Suprapubic skin (tissue), 4 donors: ENCODE data around the gene DSCAML1. TPM values are rescaled to one million over a fixed set of nuclear protein-coding genes. Genes with fewer than 3 reads are reported as not detected.

ENCODE experiments used
- DNase-seq, 2 donors: peaks; one replicate each; pipeline ENCODE4 v3.0.0-alpha.2; 2019; ENCODE audit warnings: low spot score in 2 of 2
- H3K27ac ChIP-seq: fragments of 200-600 bp; sonication (generic); one replicate; pipeline ENCODE4 v1.5.1; 2019
- H3K27me3 ChIP-seq: fragments of 200-600 bp; sonication (generic); one replicate; pipeline ENCODE4 v1.5.1; 2019
- H3K36me3 ChIP-seq: fragments of 200-600 bp; sonication (generic); one replicate; pipeline ENCODE4 v1.5.1; 2019
- H3K4me1 ChIP-seq: fragments of 200-600 bp; sonication (generic); one replicate; pipeline ENCODE4 v1.5.1; 2019
- H3K4me3 ChIP-seq: fragments of 200-600 bp; sonication (generic); one replicate; pipeline ENCODE4 v1.5.1; 2019; ENCODE audit warnings: mild to moderate bottlenecking
- H3K9me3 ChIP-seq: fragments of 200-600 bp; sonication (generic); one replicate; pipeline ENCODE4 v1.5.1; 2019
- EP300 ChIP-seq: sonication (generic); formaldehyde crosslinking; IDR thresholded peaks from one replicate; pipeline ENCODE4 v1.6.1; 2017; ENCODE audit warnings: antibody characterized with exemption
- POLR2A ChIP-seq, 2 donors: fragments of 450-650 bp; IDR thresholded peaks; one replicate each; pipeline ENCODE4 v1.6.1; 2017; ENCODE audit warnings: antibody characterized with exemption in 2 of 2, mild to moderate bottlenecking in 2 of 2, moderate library complexity in 2 of 2
- POLR2AphosphoS5 ChIP-seq, 3 donors: sonication (generic); formaldehyde crosslinking; IDR thresholded peaks; one replicate each; pipeline ENCODE4 v1.6.1; 2017; ENCODE audit warnings: antibody characterized with exemption in 3 of 3
- WGBS: methylation state at CpG from one replicate; pipeline ENCODE4 v1.1.5; 2018; 5-methylcytosine and 5-hydroxymethylcytosine counted together
- total RNA-seq, 4 donors: library from RNA; depleted of rRNA; stranded (reverse); fragments of >200 nt; gene quantifications; one replicate each; pipeline ENCODE4 v1.1.0, GENCODE V29; 2016
- TF ChIP-seq, protein P1 (sequence below), 2 donors: fragments of 200-600 bp in 1 of 2; fragments of 450-650 bp in 1 of 2; sonication (generic) in 1 of 2; IDR thresholded peaks; one replicate each; pipeline ENCODE4 v1.5.1; 2016 to 2019; ENCODE audit warnings: antibody characterized with exemption in 2 of 2, mild to moderate bottlenecking in 1 of 2, moderate library complexity in 1 of 2

The DSCAML1 gene
- total RNA-seq, 4 donors from 2014 or later, result 0.11 to 0.24 (median 0.21) TPM; not detected in 1

DNA sequence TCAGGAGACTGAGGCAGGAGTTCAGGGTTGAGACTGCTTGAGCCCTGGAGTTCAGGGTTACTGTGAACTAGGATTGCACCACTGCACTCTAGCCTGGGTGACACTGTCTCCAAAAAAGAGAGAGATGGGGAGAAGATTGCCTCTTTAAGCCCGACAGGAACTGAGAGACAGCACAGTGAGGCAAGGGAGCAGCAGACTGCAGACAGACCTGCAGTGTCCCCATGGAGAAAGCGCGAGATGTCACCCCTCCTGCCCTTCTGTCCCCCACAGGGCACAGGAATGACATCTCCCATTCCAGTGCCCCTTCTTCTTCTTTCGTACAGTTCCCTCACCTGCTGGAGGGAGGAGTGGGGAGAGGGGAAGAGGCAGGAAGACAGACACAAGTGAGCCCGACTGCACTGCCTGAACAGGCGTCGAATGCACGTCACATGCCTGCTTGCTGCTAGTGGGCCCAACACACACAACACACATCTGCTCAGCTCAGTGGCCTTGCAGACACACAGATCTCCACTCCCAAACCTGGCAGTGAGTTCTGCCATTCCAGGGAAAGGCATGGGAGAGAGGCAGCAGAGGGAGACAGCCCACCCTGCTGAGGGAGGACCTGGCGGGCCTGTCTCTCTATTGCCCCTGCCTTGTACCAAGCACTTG, 167.0 kb downstream of the DSCAML1 start:
- H3K9me3 ChIP-seq, result no peaks in the 10 kb centered on the region
- H3K27me3 ChIP-seq, result no peaks in the 10 kb centered on the region
- DNase-seq, result no peak
- no peaks in the 10 kb centered on the region for H3K36me3 ChIP-seq
- H3K4me3 ChIP-seq, result no peak overlapping the region
- TF ChIP-seq EP300 (no peak), POLR2AphosphoS5 (IDR thresholded peaks at IDR 0.05) (no peak), POLR2A (IDR thresholded peaks at IDR 0.05) (no peak)
- TF ChIP-seq, protein P1, sequence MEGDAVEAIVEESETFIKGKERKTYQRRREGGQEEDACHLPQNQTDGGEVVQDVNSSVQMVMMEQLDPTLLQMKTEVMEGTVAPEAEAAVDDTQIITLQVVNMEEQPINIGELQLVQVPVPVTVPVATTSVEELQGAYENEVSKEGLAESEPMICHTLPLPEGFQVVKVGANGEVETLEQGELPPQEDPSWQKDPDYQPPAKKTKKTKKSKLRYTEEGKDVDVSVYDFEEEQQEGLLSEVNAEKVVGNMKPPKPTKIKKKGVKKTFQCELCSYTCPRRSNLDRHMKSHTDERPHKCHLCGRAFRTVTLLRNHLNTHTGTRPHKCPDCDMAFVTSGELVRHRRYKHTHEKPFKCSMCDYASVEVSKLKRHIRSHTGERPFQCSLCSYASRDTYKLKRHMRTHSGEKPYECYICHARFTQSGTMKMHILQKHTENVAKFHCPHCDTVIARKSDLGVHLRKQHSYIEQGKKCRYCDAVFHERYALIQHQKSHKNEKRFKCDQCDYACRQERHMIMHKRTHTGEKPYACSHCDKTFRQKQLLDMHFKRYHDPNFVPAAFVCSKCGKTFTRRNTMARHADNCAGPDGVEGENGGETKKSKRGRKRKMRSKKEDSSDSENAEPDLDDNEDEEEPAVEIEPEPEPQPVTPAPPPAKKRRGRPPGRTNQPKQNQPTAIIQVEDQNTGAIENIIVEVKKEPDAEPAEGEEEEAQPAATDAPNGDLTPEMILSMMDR (IDR thresholded peaks at IDR 0.05), result no peak
- H3K27ac ChIP-seq, result no peak overlapping the region
- no peaks in the 10 kb centered on the region for H3K4me1 ChIP-seq
- WGBS, result 98% methylated on average over 9 of the region's 9 CpGs

- Histone ChIP-seq H3K27me3 (no peaks in the 10 kb centered on the region), H3K4me3 (no peak overlapping the region), H3K9me3 (no peaks in the 10 kb centered on the region), H3K27ac (no peak overlapping the region), H3K4me1 (no peaks in the 10 kb centered on the region), H3K36me3 (no peaks in the 10 kb centered on the region)
- TF ChIP-seq EP300, result no peak
- TF ChIP-seq POLR2AphosphoS5 (IDR thresholded peaks at IDR 0.05), result no peak
- TF ChIP-seq POLR2A (IDR thresholded peaks at IDR 0.05), result no peak
- TF ChIP-seq, protein P1 (IDR thresholded peaks at IDR 0.05), result no peak
- 93% methylated on average over 6 of the region's 6 CpGs for WGBS
- DNase-seq, result no peak
Observed at GRCh38 chr11:117629146-117629545, 167.9 kb downstream of the DSCAML1 start.

GRCh38 chr11:117627259-117627658, 169.8 kb downstream of the DSCAML1 start:
- TF ChIP-seq, protein P1 (IDR thresholded peaks at IDR 0.05), result no peak
- no peak for TF ChIP-seq EP300
- TF ChIP-seq POLR2A (IDR thresholded peaks at IDR 0.05), result no peak
- no peak for TF ChIP-seq POLR2AphosphoS5 (IDR thresholded peaks at IDR 0.05)
- Histone ChIP-seq H3K4me3 (no peak overlapping the region), H3K4me1 (no peaks in the 10 kb centered on the region), H3K27ac (no peak overlapping the region), H3K9me3 (no peaks in the 10 kb centered on the region), H3K27me3 (peaks cover 3% of the 10 kb centered on the region), H3K36me3 (no peaks in the 10 kb centered on the region)
- peak in 1 of 2 donors; percentile 39 for DNase-seq
- 85% methylated on average over 13 of the region's 13 CpGs for WGBS

- Histone ChIP-seq H3K36me3 (no peaks in the 10 kb centered on the region), H3K4me1 (no peaks in the 10 kb centered on the region), H3K27me3 (peaks cover 4% of the 10 kb centered on the region), H3K9me3 (no peaks in the 10 kb centered on the region), H3K27ac (no peak overlapping the region), H3K4me3 (no peak overlapping the region)
- WGBS, result 85% methylated on average over 9 of the region's 9 CpGs
- DNase-seq, result peak in 1 of 2 donors; percentile 17
- TF ChIP-seq, protein P1 (IDR thresholded peaks at IDR 0.05), result no peak
- TF ChIP-seq EP300, result no peak
- no peak for TF ChIP-seq POLR2AphosphoS5 (IDR thresholded peaks at IDR 0.05)
- TF ChIP-seq POLR2A (IDR thresholded peaks at IDR 0.05), result no peak
Observed at GRCh38 chr11:117626576-117626975, 170.4 kb downstream of the DSCAML1 start.

DNA sequence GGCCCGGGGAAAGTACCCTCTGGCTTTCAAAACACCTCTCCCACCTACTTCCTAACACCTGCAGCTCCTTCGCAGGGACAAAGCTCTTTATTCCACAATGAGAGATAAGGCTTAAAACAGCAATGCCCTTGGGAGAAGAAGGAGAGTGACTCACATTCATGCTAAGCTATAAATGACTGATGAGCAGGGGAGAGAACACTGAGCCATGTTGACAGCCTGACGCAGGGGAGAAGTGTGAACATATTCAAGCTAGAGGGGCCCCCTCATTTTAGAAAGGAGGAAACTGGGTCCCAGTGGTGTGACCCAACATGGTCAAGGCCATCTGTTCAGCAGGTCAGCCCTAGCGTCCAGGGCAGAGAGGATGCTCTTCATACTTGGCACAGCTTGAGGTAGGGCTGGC, 171.8 kb downstream of the DSCAML1 start:
- H3K4me3 ChIP-seq, result no peak overlapping the region
- no peaks in the 10 kb centered on the region for H3K36me3 ChIP-seq
- no peak for TF ChIP-seq POLR2AphosphoS5 (IDR thresholded peaks at IDR 0.05)
- WGBS, result 47% methylated on average over 4 of the region's 4 CpGs
- peaks cover 4% of the 10 kb centered on the region for H3K9me3 ChIP-seq
- no peak overlapping the region for H3K27ac ChIP-seq
- no peaks in the 10 kb centered on the region for H3K4me1 ChIP-seq
- peaks cover 8% of the 10 kb centered on the region for H3K27me3 ChIP-seq
- DNase-seq, result no peak
